NCI-H1694 (cell line): ENCODE measurements around the gene CCDC6.

Experiments
- DNase-seq: peaks from one replicate; lab custom pipeline; 2025; lab: John Stamatoyannopoulos, UW

The CCDC6 gene

DNA sequence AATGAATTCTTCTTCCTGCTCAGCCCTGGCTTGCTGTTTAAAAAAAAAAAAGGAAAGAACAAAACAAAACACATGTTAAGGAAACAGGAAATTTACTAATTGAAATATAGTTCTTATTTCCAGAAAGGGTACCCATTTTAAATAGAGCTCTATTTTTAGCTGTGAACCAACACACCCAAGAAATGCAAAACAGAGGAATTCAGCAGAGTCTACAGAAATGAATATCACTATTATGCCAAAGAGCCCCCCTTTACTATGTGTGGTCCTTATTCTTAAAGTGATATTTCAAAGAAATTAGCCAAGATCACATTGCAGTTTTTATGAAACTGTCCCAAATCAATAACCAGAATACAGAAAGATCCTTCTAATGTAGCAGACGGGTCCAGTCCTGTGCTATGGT lies 53.7 kb downstream of the CCDC6 start:
- DNase-seq, result no peak

DNA sequence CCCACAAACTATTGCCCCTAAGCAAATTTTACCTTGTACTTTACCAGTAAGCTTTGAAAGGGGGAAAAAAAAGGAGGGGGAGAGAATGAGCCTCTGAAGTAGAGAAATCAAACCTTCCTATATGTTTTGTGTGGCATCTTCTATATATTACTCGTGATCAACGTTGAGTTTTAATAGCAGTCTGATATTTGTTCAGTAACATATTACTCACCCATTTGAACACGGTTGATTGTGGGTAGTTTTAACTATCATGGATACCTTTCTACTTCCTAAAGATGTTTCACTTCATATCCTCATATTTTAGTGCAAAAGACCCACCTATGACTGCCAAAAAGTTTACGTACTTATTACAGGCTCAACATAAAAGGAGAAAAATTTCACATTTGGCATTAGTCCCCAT lies 54.5 kb downstream of the CCDC6 start:
- no peak for DNase-seq

DNA sequence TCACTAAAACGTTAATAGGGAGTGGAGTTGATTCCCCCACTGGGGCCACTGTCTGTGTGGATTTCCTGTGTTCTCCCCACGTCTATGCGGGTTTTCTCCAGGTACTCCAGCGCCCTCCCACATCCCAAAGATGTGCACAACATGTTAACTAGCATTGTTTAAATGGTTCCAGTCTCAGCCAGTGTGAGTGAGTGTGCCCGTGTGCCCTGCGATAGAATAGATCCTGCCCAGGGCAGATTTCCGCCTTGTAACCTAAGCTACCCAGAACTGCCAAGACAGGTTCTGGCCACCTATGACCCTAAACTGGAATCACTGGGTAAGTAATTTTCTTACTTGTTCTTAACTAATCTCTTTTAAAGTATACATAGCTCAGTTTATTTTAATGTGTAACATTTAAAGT lies 58.5 kb downstream of the CCDC6 start:
- no peak for DNase-seq

DNA sequence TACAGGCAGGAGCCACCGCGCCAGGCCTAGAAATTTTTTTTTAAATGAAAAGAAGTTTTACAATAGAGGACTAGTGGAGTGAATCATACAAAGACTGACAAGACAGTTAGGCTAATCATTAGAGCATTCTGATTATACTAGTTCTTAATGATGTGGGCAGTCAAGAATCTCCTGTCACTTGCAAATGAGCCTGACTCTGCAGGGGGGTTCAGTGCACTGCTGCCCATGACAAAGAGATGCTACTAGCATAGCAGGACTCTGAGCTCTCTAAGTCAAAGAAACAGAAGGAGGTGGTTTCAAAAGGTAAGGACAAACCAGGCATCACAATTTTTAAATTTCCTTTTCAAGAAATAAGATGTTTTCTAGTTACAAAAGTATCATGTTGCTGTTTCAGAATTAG lies 59.0 kb downstream of the CCDC6 start:
- no peak for DNase-seq

DNA sequence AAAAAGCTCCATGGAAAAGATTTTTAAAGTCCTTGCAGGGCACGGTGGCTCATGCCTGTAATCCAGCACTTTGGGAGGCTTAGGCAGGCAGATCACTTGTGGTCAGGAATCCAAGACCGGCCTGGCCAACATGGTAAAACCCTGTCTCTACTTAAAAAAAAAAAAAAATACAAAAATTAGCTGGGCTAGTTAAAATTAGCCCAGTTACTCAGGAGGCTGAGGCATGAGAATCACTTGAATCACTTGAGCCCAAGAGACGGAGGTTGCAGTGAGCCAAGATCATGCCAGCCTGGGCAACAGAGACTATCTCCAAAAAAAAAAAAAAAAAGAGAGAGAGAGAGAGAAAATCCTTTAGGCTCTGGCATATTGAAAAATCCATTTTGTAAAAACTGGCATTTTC lies 61.9 kb downstream of the CCDC6 start:
- no peak for DNase-seq

DNA sequence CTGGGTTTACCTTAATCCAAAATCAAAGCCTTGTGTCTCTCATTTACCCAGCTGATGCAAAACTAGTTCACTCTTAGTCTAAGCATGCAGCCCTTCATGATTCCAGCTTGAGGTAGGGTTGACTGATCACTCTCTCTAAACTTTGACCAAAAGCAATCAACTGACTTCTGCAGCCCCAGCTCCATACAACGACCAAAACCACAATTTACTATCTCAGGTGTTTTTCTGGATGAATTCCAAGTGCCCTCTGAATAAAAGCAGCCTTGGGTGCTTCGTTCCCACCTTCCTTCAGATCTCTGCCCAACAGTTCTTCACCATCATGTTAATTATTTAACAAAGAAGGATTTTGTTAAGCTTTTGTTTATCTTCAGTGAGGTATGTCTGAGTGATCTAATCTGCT lies 62.6 kb downstream of the CCDC6 start:
- DNase-seq, result no peak

DNA sequence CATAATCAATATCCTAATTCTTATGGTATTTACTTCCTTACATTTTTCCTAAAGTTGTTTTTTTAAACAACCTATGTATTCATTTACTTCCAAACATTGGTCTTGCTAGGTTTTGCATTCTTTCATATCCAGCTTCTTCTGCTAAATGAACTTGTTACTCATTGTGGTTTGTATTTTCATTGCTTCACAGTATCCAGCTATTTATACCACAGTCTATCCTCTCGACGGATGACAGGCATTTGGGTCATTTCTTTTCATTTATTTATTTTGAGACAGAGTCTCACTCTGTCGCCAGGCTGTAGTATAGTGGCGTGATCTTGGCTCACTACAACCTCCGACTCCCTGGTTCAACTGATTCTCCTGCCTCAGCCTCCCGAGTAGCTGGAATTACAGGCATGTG lies 66.8 kb downstream of the CCDC6 start:
- DNase-seq, result no peak

DNA sequence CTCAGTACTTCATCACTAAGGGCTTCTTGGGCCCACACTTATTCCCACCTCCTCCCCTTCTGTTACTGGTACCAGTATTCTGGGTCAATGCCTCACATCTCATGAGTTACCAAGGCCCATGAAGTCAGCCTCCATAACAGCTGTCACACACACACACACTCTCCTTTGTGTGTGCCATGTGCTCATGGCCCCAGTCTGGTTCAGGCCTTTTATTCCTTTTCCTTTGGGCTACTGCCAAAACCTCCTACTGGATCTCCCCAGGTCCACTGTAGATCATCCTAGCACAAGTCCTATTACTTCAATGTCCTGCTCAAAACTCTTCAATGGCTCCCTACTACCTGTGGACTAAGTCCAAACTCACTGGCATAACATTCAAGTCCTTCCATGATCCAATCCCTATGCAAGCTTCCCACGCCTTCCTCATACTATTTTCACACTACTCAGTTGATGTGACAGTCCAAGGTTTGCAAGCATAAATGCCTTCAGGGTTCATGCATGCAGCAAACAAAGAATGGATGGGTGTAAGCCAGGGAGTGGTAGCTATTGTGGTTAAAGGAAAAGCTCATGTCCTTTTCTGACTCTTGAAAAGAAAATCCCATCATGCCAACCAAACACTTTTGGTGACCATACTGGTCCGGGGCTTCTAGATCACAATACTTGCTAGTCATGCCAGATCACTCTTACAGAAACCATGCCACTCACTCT lies 68.1 kb downstream of the CCDC6 start:
- DNase-seq, result no peak

DNA sequence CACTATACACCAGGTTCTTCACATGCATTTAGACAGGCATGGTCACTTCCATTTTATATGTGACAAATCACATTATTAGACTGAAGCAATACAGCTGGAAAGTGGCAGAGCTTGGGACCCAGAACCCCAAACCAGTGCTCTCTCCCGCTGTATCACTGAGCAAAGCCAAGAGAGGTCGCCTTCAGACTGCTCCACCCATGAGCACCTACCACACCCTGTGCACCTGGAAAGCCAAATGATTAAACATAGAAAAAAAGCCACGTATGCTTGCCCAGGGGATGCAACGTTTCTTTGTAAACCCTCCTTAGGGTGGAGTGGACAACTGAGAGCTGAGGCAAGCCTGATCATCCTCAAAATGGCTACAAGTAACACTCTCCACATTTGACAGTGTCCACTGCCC lies 72.5 kb downstream of the CCDC6 start:
- no peak for DNase-seq

DNA sequence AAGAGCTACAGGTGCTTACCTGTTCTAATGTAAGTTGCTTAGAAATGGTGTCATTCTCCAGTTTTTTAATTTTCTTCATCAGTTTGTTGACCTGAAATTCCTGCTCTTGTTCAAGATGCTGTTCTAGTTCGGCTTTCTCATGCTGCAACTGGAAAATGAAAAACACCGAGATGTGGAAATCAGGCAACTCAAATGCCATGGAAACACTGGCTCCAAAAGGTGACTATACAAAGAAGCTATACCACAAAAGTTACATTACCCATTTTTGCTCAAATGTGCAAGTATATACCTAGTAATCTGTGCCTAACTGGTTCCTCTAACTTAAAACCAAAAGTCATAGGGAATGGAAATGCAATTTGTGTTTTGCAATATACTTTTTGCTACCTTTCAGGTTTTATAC lies 73.8 kb downstream of the CCDC6 start:
- DNase-seq, result no peak

DNA sequence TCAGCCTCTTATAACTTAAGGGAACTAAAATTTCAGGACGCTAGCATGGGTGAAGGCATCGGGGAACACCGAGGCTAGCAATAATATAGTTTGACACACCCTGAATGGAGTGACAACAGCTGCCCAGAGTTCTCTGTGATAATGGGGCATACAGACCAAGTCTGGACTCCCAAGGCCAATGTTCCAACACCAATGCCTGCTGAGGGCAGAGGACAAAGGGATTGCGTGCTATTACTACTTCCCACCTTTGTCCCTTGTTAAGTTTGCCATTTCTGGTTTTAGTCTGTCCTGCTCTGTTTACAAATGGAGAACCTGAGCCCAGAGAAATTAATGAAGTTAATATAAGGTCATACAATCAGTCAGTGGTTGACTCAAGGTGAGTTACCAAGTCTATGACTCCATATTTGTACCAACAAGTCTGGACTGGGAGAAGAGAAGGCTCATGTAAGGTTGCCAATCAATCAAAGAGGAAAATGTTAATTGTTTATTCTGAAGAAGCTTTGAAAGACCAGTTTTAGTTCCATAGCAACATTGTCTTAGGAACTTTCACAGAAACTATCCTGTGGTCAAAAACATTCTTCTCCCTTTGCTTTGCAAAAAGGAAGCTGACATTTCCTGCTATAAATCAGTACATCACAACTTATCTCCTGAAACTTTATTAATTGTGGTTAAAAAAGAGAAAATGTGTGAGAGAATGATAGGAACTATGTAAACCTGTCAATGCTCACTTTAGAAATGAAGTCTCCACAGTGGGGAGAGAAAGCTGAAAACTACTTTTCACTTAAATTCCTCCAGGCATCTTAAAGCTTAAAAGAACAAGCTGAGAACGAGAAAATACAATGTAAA lies 74.5 kb downstream of the CCDC6 start:
- DNase-seq, result no peak

DNA sequence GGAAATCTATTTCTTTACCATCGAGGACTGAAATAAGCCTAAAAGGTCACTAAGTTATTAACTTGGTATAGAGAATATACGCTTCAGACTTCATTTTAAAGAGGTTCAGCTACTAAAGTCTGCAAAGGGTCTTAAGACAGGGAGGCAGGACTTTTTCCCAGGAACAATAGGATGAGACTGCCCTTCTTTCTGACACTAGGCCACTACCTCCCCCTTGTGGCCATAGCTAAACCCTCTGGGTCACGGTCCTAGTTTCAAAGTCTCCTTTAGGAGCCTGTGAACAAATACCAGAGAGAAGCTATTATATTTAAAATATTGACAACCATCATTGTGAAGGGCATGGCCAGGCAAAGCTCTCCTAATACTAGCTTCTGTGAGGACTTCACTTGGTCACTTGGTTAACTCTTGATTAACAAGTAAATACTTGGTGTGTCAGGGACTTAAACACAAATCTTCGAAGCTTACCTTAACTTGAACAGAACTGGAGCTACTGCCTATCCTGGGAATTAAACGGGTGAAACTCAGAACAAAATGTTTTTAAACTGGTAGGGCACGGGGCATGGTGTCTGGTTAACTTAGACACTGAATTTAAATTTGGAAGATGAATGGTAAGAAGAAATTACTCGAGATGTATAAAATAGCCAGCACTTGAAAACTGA lies 75.6 kb downstream of the CCDC6 start:
- DNase-seq, result peak; percentile 40

DNA sequence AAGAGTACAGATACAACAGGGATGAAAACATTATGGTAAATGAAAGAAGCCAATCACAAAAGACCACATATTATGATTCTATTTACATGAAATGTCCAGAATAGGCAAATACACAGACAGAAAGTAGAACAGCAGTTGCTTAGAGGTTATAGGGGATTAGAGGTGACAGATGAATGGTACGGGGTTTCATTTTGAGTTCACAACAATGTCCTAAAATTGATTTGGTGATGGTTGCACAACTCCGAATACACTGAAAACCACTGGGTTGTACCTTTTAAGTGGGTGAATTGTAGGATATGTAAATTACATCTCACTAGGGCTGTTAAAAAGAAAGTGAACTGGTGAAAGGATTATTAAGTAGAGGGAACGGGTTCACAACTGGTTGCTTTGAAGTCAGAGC lies 76.8 kb downstream of the CCDC6 start:
- DNase-seq, result no peak

DNA sequence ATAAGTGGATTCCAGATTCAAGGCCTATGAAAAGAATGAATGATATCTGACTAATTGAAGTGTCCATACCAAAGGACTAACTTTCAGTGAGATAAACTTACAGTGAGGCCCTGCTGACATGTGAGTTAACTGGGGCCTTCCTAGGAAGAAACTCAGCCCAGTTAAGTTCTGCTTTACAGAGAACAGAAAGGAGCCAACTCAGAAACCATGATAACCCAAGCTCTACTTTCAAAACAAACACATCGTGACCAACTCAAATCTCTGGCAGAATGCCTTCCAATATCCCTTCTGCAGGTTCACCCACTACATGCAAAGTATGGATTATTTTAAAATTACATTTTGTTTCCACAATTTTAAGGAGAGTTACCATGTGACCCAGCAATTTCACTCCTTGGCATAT lies 77.3 kb downstream of the CCDC6 start:
- no peak for DNase-seq

DNA sequence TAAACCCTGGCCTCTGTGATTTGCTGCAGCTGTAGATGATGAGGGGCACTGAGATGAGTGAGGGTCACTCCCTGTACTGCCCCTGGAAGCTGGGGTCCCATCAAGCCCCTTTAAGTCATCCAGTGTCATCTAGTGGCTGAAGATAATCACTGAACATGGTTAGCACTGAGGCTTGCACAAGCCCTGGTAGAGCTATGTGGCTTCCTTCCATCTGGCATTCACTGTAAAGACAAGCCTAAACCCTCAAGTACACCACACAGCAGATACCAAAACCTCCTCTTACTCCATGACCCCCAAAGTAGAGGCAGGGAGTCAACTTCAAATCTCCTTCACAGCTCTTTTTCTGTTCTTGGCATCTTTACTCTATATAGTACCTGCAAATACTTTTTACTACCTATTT lies 80.4 kb downstream of the CCDC6 start:
- no peak for DNase-seq

DNA sequence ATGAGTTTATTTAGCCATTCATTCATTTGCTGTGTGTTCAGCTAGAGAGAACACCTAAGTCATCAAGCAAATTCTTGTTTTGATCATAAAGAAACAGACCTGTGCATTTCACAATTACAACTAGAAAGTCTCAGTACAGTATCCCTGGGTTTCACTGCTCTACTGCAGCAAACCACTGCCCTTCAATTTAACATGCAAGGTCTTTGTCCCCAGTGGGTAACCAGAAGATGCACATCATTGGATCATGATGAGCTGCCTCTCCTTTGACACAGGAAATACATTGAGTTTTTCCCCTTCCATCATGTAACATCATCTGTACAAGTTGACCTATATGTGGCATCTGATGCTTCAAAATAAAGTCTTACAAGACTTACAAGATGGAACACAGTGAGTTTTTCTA lies 82.6 kb downstream of the CCDC6 start:
- DNase-seq, result no peak

DNA sequence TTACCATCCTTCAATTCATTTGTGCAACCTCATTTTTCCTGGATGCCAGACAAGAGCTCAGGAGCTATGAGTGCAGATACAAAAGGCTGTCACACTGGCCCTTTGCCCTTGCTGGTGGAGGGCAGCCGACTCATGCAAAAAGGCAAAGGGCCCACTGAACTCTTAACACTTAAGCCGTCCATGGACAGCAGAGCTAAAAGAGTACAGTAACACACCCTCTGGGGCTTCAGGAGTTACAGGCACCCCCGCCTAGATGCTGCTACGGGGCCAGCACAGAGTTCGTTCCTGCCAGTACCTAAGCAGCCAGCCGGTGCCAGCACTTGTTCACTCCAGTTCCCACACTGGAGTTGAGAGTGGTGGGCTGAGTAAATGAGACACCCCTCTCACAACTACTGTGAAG lies 83.2 kb downstream of the CCDC6 start:
- DNase-seq, result no peak

DNA sequence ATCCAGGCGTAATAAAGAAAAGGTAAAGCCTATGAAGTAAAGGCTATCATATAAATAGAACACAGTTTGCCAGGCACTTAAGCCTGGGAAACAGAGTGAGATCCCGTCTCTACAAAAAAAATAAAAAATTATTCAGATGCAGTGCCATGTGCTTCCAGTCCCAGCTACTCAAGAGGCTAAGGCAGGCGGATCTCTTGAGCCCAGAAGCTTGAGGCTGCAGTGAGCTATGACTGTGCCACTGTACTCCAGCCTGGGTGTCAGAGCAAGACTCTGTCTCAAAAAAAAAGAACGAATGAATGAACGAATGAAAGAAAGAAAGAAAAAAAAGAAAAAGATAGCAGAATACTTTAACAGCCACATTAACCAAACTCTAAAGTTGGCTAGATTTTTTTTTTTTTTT lies 85.9 kb downstream of the CCDC6 start:
- DNase-seq, result no peak

DNA sequence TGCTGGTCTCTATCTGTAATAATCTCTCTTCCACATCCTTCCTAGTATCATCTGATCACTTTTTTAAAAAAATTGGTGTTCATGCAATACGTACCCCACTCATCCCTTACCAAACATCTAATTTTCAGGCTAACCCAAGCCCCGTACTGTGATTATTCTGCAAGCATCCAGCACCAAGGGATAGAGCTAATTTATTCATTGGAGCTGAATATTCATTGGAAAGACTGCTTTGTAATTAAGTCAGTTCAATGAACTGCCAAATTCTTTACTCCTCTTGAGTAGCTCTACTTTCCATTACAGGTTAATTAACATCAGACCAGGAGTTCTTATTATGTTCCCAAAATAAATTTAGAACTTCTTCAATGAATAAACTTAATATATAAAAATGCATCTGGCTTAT lies 86.7 kb downstream of the CCDC6 start:
- no peak for DNase-seq

DNA sequence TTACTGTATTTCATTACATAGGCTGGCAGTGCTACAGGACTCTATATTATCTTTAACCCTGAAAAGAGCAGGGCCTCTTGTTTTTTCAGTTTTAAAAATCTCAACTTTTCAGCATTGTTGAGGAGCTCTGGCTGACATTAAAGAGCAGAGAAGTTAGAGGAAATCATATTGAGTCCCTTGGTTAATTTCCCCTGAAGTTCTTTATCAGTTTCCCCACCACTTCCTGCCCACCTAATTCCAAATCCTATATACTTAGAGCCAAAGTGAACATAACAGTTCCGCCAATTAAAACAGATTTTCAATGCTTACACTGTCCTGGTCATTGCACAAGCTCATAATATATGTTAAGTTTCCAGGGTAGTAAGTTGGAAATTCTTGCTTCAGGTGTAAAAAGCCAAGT lies 87.1 kb downstream of the CCDC6 start:
- DNase-seq, result no peak

DNA sequence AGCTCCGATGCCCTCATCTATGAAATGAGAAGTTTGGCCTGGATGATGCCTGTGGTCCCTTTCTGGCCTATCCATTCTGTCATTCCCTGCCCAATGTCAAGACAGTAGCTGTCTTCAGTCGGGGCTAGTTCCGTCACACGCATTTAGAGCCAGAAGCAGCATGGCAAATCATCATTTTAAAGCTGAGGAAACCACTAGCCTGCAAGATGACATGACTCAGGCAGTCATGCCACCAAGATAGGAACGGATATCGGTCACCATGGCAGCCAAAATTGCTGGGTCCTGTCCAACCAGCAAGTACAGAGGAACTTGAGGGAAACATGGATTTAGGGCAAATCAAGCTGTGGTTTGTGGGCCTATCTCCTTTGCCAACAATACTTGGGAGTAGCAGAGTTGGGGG lies 88.6 kb downstream of the CCDC6 start:
- no peak for DNase-seq

DNA sequence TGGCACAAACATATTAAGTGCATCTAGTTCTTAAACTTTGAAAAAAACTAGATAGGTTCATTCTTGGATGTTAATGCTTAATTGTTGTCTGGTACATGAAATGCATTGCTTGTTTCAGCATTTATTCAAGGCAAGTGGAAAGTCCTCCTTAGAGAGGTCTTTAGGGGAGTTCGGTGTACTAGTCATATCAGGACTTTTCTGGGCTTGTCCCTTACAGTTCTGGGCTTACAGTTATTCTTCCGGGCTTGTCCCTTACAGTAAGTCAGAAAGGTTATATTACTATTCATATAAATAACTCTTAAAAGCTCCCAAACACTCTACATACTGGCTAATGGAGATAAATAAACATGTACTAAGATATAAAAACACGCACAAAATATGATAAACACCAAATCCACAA lies 91.5 kb downstream of the CCDC6 start:
- DNase-seq, result no peak

DNA sequence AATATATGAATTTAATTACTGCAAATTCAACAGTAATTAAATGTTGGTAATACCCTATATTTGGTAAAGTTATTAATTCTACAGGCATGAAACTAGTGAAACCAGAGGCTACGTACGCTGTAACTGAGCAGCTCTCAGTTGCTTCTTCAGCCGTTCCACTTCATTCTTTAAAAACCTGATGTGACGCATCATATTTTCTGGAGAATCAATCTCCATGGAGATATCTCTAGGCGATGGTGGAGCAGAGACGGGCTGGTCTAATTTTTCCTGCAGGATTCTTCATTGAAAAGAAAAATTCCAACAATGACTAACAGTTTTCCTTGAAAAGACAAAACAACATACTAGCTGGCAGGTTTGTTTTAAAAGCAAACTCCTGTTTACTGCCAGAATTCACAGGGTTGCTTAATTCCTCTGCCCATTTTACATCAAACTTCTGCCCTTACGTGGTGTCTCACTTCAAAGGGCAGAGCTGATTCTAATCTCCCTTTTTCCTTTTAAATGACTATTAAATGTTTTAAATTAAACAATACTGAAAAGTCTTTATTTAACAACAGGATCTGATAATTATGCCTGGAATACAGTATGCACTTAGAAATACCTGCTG lies 93.7 kb downstream of the CCDC6 start:
- DNase-seq, result no peak
